Hematopoietic multipotent progenitor cell treated with erythropoietin and hydrocortisone succinate and interleukin-3 and kit ligand, for 17 days (in vitro differentiated cells): ENCODE measurements around the gene EBI3.
"Not testable (repeated sequence)": the region's sequence is repeated elsewhere in the genome, so short reads cannot be mapped to it uniquely, and the experiment has no call there.

Experiments used
- DNase-seq: peaks from one replicate; pipeline ENCODE4 v3.0.0-alpha.2; 2015; ENCODE audit warnings: low spot score

EBI3 gene

GRCh38 chr19:4200940-4201542 is 28.3 kb upstream of the EBI3 start:
- no peak for DNase-seq

GRCh38 chr19:4201798-4202197 is 27.5 kb upstream of the EBI3 start:
- no peak for DNase-seq

- DNase-seq: no peak
These were observed 22.4 kb upstream of the EBI3 start for GRCh38 chr19:4206818-4207484.

GRCh38 chr19:4208385-4209094 is 20.8 kb upstream of the EBI3 start:
- no peak for DNase-seq

GRCh38 chr19:4210166-4210731 is 19.1 kb upstream of the EBI3 start:
- DNase-seq: no peak

- DNase-seq: no peak
These were observed 16.2 kb upstream of the EBI3 start for GRCh38 chr19:4213116-4213515.

- no peak for DNase-seq
These were observed 13.5 kb upstream of the EBI3 start for GRCh38 chr19:4215807-4216206.

- DNase-seq: no peak
These were observed 12.5 kb upstream of the EBI3 start for GRCh38 chr19:4216846-4217245.

GRCh38 chr19:4217429-4218264 is 11.7 kb upstream of the EBI3 start:
- DNase-seq: no peak

GRCh38 chr19:4218523-4218922 is 10.8 kb upstream of the EBI3 start:
- not testable (repeated sequence) for DNase-seq

GRCh38 chr19:4220188-4220587 is 9.1 kb upstream of the EBI3 start:
- DNase-seq: no peak

- DNase-seq: no peak
These were observed 4.9 kb upstream of the EBI3 start for GRCh38 chr19:4224470-4224869.

- no peak for DNase-seq
These were observed 3.4 kb upstream of the EBI3 start for GRCh38 chr19:4225885-4226284.

GRCh38 chr19:4227771-4228170 is 1.6 kb upstream of the EBI3 start:
- DNase-seq: no peak

- no peak for DNase-seq
These were observed 551 bp upstream of the EBI3 start for GRCh38 chr19:4228765-4229178.

- not testable (repeated sequence) for DNase-seq
These were observed 914 bp downstream of the EBI3 start for GRCh38 chr19:4230237-4230636.

- DNase-seq: not testable (repeated sequence)
These were observed 2.2 kb downstream of the EBI3 start for GRCh38 chr19:4231521-4231920.

- DNase-seq: not testable (repeated sequence)
These were observed 2.8 kb downstream of the EBI3 start for GRCh38 chr19:4232139-4232538.

GRCh38 chr19:4232614-4233281 is 3.4 kb downstream of the EBI3 start:
- DNase-seq: no peak

- peak; percentile 77 for DNase-seq
These were observed 4.0 kb downstream of the EBI3 start for GRCh38 chr19:4233282-4233853.
